Astrocyte of the spinal cord (primary cell): Measurements from ENCODE around the gene SLC35A5.

Experiments
- DNase-seq: peaks from one replicate; pipeline ENCODE4 v3.0.0; 2011; ENCODE audit warnings: low read depth, low spot score
- H3K4me3 ChIP-seq: 2 replicates; pipeline ENCODE4 v1.5.1; 2011; ENCODE audit warnings: low read depth, mild to moderate bottlenecking, low read length, moderate library complexity
- CTCF ChIP-seq: IDR thresholded peaks from 2 replicates; pipeline ENCODE4 v1.5.1; 2012; ENCODE audit warnings: low read depth, mild to moderate bottlenecking, low read length, inconsistent platforms
- in situ Hi-C: cut with HindIII; loops from 2 replicates; pipeline ENCODE4 v1.10.0; 2017; ENCODE audit warnings: low sequenced_read_pairs

SLC35A5 gene

GRCh38 chr3:112634786-112635541, 73.1 kb downstream of the SLC35A5 start:
- DNase-seq = no peak
- in situ Hi-C loops = no loop called here
- TF ChIP-seq CTCF = no peak
- H3K4me3 ChIP-seq = peak overlapping the region; percentile 74
